Thyroid gland (tissue), 4 donors: Measurements from ENCODE around the gene SCGB1C2. TPM values are rescaled to one million over a fixed set of nuclear protein-coding genes. Genes with fewer than 3 reads are reported as not detected.

ENCODE experiments used
- DNase-seq, 2 donors: peaks; one replicate each; pipeline ENCODE4 v3.0.0-alpha.2; 2019
- H3K27ac ChIP-seq, 3 donors: fragments of 200-600 bp; sonication (generic); 1 replicate in 2 of 3; 2 replicates in 1 of 3; pipeline ENCODE4 v1.5.1; 2016 to 2019; ENCODE audit warnings: mild to moderate bottlenecking in 1 of 3, moderate library complexity in 1 of 3
- H3K27me3 ChIP-seq: fragments of 200-600 bp; sonication (generic); one replicate; pipeline ENCODE4 v1.5.1; 2019
- H3K36me3 ChIP-seq, 2 donors: fragments of 200-600 bp; sonication (generic); one replicate each; pipeline ENCODE4 v1.5.1; 2016 to 2019
- H3K4me1 ChIP-seq, 2 donors: fragments of 200-600 bp; sonication (generic); one replicate each; pipeline ENCODE4 v1.5.1; 2017 to 2019
- H3K4me3 ChIP-seq, 3 donors: fragments of 200-600 bp; sonication (generic); replicated peaks in 1 of 3; 1 replicate in 2 of 3; 2 replicates in 1 of 3; pipeline ENCODE4 v1.5.1; 2016; ENCODE audit warnings: mild to moderate bottlenecking in 1 of 3
- H3K9me3 ChIP-seq: fragments of 200-600 bp; sonication (generic); one replicate; pipeline ENCODE4 v1.5.1; 2017
- POLR2A ChIP-seq, 2 donors: fragments of 450-650 bp; IDR thresholded peaks; one replicate each; pipeline ENCODE4 v1.6.1; 2017; ENCODE audit warnings: antibody characterized with exemption in 2 of 2, mild to moderate bottlenecking in 2 of 2, moderate library complexity in 1 of 2
- WGBS, 2 donors: methylation state at CpG; one replicate each; pipeline ENCODE4 v1.1.5; 2017; 5-methylcytosine and 5-hydroxymethylcytosine counted together
- intact Hi-C: fragments of 100-400 bp; cut with DNase I; formaldehyde crosslinking; loops from one replicate; pipeline ENCODE4 v1.15.1; 2023
- total RNA-seq, 4 donors: library from RNA; depleted of rRNA; stranded (reverse); fragments of >200 nt; gene quantifications; one replicate each; pipeline ENCODE4 v1.2.3, GENCODE V29; 2016
- TF ChIP-seq, protein P1 (sequence below), 6 experiments: fragments of 200-600 bp in 3 of 6; fragments of 450-650 bp in 3 of 6; sonication (generic) in 3 of 6; IDR thresholded peaks; one replicate each; pipeline ENCODE4 v1.5.1; 2016 to 2019; ENCODE audit warnings: antibody characterized with exemption in 6 of 6, mild to moderate bottlenecking in 2 of 6, inconsistent platforms in 1 of 6, moderate library complexity in 1 of 6

Gene SCGB1C2
- total RNA-seq, 4 donors from 2014 or later: not detected

DNA sequence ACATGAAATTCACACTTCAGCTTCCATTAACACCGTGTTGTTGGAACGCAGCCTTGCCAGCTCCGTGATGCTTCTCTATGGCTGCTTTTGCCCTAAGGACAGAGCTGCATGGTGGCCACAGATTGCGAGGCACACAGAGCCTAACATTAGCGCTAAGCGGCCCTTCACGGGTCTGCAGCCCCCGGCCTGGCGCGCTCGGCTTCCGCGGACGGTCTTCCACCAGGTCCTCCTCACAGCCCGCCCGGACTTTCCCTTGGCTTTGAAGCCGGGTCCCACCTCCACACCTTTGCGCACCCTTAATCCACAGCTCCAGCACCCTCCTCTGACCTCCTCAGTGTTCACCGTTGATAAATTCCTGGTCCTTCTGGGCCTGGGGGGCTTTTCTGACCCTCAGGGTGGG lies 19.6 kb downstream of the SCGB1C2 start:
- Histone ChIP-seq H3K4me1 (no peaks in the 10 kb centered on the region), H3K36me3 (no peaks in the 10 kb centered on the region), H3K27me3 (no peaks in the 10 kb centered on the region), H3K27ac (no peak overlapping the region), H3K9me3 (no peaks in the 10 kb centered on the region), H3K4me3 (no peak overlapping the region)
- TF ChIP-seq, protein P1, sequence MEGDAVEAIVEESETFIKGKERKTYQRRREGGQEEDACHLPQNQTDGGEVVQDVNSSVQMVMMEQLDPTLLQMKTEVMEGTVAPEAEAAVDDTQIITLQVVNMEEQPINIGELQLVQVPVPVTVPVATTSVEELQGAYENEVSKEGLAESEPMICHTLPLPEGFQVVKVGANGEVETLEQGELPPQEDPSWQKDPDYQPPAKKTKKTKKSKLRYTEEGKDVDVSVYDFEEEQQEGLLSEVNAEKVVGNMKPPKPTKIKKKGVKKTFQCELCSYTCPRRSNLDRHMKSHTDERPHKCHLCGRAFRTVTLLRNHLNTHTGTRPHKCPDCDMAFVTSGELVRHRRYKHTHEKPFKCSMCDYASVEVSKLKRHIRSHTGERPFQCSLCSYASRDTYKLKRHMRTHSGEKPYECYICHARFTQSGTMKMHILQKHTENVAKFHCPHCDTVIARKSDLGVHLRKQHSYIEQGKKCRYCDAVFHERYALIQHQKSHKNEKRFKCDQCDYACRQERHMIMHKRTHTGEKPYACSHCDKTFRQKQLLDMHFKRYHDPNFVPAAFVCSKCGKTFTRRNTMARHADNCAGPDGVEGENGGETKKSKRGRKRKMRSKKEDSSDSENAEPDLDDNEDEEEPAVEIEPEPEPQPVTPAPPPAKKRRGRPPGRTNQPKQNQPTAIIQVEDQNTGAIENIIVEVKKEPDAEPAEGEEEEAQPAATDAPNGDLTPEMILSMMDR (IDR thresholded peaks at IDR 0.05): no peak
- no peak for TF ChIP-seq POLR2A (IDR thresholded peaks at IDR 0.05)
- 91 to 92% methylated on average over 19 of the region's 19 CpGs for WGBS, 2 donors
- intact Hi-C loops: no loop called here
- DNase-seq: no peak

DNA sequence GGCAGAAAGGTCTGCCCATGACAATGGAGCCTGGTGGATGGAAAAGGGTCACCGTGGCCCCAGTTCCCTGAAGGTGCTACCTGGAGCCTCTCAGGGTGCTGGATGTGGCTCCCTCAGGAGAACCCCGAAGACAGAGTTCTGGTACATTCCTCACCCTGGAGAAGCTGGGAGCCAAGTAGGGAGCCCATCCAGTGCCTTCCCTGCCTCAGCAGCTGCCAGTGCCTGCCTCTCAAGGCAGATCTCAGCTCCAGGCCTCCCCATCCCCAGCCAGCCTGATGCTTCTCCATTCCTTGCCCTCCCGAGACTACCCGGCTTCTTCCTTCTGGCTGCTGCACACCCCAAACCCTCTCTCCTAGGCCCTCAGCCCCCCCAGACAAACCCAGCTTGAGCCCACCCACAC lies 20.5 kb downstream of the SCGB1C2 start:
- no peaks in the 10 kb centered on the region for H3K27me3 ChIP-seq
- H3K9me3 ChIP-seq: no peaks in the 10 kb centered on the region
- H3K4me3 ChIP-seq: no peak overlapping the region
- intact Hi-C loops: no loop called here
- DNase-seq: no peak
- TF ChIP-seq POLR2A (IDR thresholded peaks at IDR 0.05): no peak
- TF ChIP-seq, protein P1 (IDR thresholded peaks at IDR 0.05): no peak
- no peak overlapping the region for H3K27ac ChIP-seq
- WGBS, 2 donors: 90 to 95% methylated on average over 3 of the region's 4 CpGs
- H3K36me3 ChIP-seq: no peaks in the 10 kb centered on the region
- no peaks in the 10 kb centered on the region for H3K4me1 ChIP-seq

DNA sequence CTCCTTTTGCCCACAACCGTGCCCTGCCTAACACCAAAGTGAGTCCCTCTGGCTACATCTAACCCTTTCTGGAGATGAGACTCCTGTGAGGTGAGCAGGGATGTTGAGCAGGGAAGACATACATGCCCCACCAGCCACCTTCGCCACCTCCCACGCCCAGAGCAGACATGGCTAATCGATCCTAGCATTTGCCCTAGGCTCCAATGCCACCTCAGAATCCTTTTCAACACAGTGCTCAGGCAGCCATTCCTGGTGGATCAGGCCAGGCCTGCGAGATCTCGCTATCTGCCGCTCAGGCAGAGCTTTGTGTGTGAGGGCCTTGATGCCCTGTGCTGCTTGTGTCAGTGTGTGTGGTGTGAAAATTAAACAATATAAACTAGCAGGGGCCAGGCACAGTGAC lies 21.0 kb downstream of the SCGB1C2 start:
- Histone ChIP-seq H3K27ac (no peak overlapping the region), H3K27me3 (no peaks in the 10 kb centered on the region), H3K9me3 (no peaks in the 10 kb centered on the region), H3K4me1 (no peaks in the 10 kb centered on the region), H3K4me3 (no peak overlapping the region), H3K36me3 (no peaks in the 10 kb centered on the region)
- 96% methylated on average over 4 to 7 of the region's 7 CpGs for WGBS, 2 donors
- intact Hi-C loops: no loop called here
- no peak for DNase-seq
- no peak for TF ChIP-seq POLR2A (IDR thresholded peaks at IDR 0.05)
- TF ChIP-seq, protein P1 (IDR thresholded peaks at IDR 0.05): no peak

DNA sequence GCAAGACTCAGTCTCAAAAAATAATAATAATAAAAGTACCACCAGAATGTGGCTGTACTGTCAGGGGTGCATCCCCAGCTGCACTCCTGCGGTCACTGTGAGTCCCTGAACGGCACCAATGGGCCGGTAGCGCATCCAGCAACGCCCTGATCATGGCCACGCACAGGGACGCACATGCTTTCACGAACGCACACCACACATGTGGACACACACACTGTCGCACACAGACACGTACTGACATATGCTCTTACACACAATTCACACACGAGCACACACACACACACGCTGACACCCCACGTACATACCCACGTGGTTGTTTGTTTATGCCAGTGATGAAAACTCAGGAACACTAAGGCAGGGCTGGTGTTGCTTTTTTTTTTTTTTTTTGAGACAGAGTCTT lies 22.2 kb downstream of the SCGB1C2 start:
- DNase-seq: no peak
- WGBS, 2 donors: 92 to 97% methylated on average over 15 of the region's 15 CpGs
- Histone ChIP-seq H3K9me3 (no peaks in the 10 kb centered on the region), H3K4me1 (no peaks in the 10 kb centered on the region), H3K36me3 (no peaks in the 10 kb centered on the region), H3K4me3 (no peak overlapping the region), H3K27me3 (no peaks in the 10 kb centered on the region), H3K27ac (no peak overlapping the region)
- intact Hi-C loops: no loop called here
- TF ChIP-seq, protein P1 (IDR thresholded peaks at IDR 0.05): no peak
- no peak for TF ChIP-seq POLR2A (IDR thresholded peaks at IDR 0.05)

DNA sequence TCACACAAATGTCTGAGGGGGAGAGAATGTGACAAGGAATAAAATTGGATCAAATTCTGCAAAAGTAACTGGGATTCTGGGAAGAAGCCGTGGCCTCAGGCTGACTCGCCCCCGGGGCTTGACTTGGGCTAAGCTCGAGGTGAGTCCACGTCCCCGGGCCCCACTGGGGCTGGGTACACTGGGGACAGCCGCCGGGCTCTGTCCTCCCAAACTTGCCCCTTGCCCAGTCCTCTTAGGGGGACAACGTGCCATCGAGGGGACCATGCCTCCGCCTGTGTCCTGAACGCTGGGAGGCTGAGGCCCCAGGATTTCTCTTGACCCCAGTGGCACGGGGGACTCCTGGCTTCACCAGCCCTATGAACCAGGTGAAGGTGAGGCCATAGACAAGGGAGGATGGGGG lies 23.0 kb downstream of the SCGB1C2 start:
- no peaks in the 10 kb centered on the region for H3K9me3 ChIP-seq
- H3K27ac ChIP-seq: no peak overlapping the region
- H3K4me3 ChIP-seq: no peak overlapping the region
- TF ChIP-seq POLR2A (IDR thresholded peaks at IDR 0.05): no peak
- TF ChIP-seq, protein P1 (IDR thresholded peaks at IDR 0.05): no peak
- intact Hi-C loops: no loop called here
- H3K27me3 ChIP-seq: no peaks in the 10 kb centered on the region
- H3K36me3 ChIP-seq: no peaks in the 10 kb centered on the region
- no peaks in the 10 kb centered on the region for H3K4me1 ChIP-seq
- 93 to 94% methylated on average over 11 to 13 of the region's 13 CpGs for WGBS, 2 donors
- DNase-seq: no peak
